DOHH2 (cell line): ENCODE measurements around the gene ZSCAN10.

Experiments
- H3F3A ChIP-seq: fragments of 200-600 bp; sonication (generic), shearing (Covaris generic); 2 replicates; pipeline ENCODE4 v1.6.0; 2016; ENCODE audit warnings: antibody characterized with exemption, mild to moderate bottlenecking; ENCODE audit not compliant: control insufficient read depth, insufficient read depth
- H3K27ac ChIP-seq: fragments of 200-600 bp; sonication (generic); 2 replicates; pipeline ENCODE4 v1.5.1; 2014; ENCODE audit warnings: low read depth, mild to moderate bottlenecking, low read length, moderate library complexity
- H3K27me3 ChIP-seq: fragments of 200-600 bp; sonication (generic); 2 replicates; pipeline ENCODE4 v1.6.1; 2014; ENCODE audit warnings: mild to moderate bottlenecking, low read length, mixed read lengths; ENCODE audit not compliant: control insufficient read depth
- H3K36me3 ChIP-seq: fragments of 200-600 bp; sonication (generic); 2 replicates; pipeline ENCODE4 v1.6.1; 2014; ENCODE audit warnings: mild to moderate bottlenecking, low read length, moderate library complexity, mixed read lengths; ENCODE audit not compliant: control insufficient read depth
- H3K4me1 ChIP-seq: fragments of 200-600 bp; sonication (generic); 2 replicates; pipeline ENCODE4 v1.6.1; 2014; ENCODE audit warnings: mild to moderate bottlenecking, low read length, mixed read lengths; ENCODE audit not compliant: control insufficient read depth
- H3K4me2 ChIP-seq: fragments of 200-600 bp; sonication (generic); 2 replicates; pipeline ENCODE4 v1.6.0; 2014; ENCODE audit warnings: mild to moderate bottlenecking, low read length, moderate library complexity
- H3K4me3 ChIP-seq: fragments of 200-600 bp; sonication (generic); 2 replicates; pipeline ENCODE4 v1.5.1; 2014; ENCODE audit warnings: mild to moderate bottlenecking, low read length, mixed read lengths
- H3K79me2 ChIP-seq: fragments of 200-600 bp; sonication (generic); 2 replicates; pipeline ENCODE4 v1.6.1; 2014; ENCODE audit warnings: mild to moderate bottlenecking, low read length, mixed read lengths; ENCODE audit not compliant: control insufficient read depth
- H3K9me2 ChIP-seq: fragments of 200-600 bp; sonication (generic); replicated peaks from 2 replicates; pipeline ENCODE4 v1.6.1; 2014; ENCODE audit warnings: mild to moderate bottlenecking, low read length, mixed read lengths; ENCODE audit not compliant: control insufficient read depth
- H3K9me3 ChIP-seq: fragments of 200-600 bp; sonication (generic); 2 replicates; pipeline ENCODE4 v1.6.1; 2014; ENCODE audit warnings: antibody characterized with exemption, low read length, mixed read lengths; ENCODE audit not compliant: control insufficient read depth, insufficient read depth
- H4K20me1 ChIP-seq: fragments of 200-600 bp; sonication (generic); 2 replicates; pipeline ENCODE4 v1.6.0; 2014; ENCODE audit warnings: low read depth, mild to moderate bottlenecking, antibody characterized with exemption, low read length, moderate library complexity; ENCODE audit not compliant: control insufficient read depth, insufficient read depth
- EZH2phosphoT487 ChIP-seq: fragments of 200-600 bp; sonication (generic); IDR thresholded peaks from 2 replicates; pipeline ENCODE4 v1.6.1; 2017; ENCODE audit warnings: borderline replicate concordance, mild to moderate bottlenecking, antibody characterized with exemption, low read length, moderate library complexity, mixed read lengths
- TF ChIP-seq, protein P1 (sequence below): fragments of 200-600 bp; sonication (generic); IDR thresholded peaks from one replicate; pipeline ENCODE4 v1.5.1; 2014; ENCODE audit warnings: antibody characterized with exemption, mild to moderate bottlenecking, low read depth, low read length; ENCODE audit not compliant: poor library complexity, severe bottlenecking

ZSCAN10 gene

DNA sequence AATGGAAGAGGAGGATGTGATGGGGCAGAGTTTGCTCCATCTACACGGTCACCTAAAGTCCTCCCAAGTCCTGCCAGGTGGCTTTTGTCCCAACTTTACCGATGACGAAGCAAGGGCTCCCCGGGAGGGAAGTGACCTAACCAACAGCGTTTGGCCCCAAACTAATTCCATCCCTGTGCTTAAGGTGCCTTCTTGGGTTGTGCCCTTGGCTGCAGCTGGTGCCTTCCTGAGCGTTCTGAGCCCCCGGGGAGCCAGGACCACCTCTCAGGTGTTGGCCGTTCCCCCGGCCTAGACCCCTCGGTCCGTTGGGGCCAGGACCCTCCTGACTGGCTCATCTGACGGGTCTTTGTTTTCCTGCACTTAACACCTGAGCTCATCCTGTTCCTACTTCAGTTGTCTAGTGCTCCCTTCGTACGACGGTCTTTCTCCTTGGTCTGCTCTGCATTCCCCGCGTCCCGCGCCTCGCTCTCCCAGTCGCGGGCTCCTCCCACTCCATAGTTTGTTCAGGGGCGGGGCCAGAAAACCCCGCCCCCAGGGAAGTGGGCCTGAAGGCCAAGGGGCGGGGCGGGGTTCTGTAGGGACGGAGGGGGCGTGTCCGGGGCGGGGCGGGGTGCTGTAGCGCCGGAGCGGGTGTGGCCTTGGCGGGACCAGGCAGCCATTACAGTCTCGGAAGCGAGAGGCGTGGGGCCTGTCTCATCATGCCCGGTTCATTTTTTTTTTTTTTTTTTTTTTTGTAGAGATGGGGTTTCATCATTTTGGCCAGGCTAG is 822 bp upstream of the ZSCAN10 start:
- no peak overlapping the region for H3K27ac ChIP-seq
- peaks cover 5% of the 10 kb centered on the region; the same call in 1 of the 2 replicates for H3F3A ChIP-seq
- H3K4me2 ChIP-seq = peak overlapping the region; percentile 84
- no peaks in the 10 kb centered on the region for H3K9me3 ChIP-seq
- no peaks in the 10 kb centered on the region for H3K36me3 ChIP-seq
- H3K79me2 ChIP-seq = no peaks in the 10 kb centered on the region
- H3K4me1 ChIP-seq = peaks cover 33% of the 10 kb centered on the region
- no peaks in the 10 kb centered on the region for H4K20me1 ChIP-seq
- peak overlapping the region; percentile 64 for H3K4me3 ChIP-seq
- no peaks in the 10 kb centered on the region for H3K9me2 ChIP-seq
- H3K27me3 ChIP-seq = peaks cover 3% of the 10 kb centered on the region; the same call in 1 of the 2 replicates
- TF ChIP-seq, protein P1, sequence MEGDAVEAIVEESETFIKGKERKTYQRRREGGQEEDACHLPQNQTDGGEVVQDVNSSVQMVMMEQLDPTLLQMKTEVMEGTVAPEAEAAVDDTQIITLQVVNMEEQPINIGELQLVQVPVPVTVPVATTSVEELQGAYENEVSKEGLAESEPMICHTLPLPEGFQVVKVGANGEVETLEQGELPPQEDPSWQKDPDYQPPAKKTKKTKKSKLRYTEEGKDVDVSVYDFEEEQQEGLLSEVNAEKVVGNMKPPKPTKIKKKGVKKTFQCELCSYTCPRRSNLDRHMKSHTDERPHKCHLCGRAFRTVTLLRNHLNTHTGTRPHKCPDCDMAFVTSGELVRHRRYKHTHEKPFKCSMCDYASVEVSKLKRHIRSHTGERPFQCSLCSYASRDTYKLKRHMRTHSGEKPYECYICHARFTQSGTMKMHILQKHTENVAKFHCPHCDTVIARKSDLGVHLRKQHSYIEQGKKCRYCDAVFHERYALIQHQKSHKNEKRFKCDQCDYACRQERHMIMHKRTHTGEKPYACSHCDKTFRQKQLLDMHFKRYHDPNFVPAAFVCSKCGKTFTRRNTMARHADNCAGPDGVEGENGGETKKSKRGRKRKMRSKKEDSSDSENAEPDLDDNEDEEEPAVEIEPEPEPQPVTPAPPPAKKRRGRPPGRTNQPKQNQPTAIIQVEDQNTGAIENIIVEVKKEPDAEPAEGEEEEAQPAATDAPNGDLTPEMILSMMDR = no peak
- no peak for TF ChIP-seq EZH2phosphoT487

DNA sequence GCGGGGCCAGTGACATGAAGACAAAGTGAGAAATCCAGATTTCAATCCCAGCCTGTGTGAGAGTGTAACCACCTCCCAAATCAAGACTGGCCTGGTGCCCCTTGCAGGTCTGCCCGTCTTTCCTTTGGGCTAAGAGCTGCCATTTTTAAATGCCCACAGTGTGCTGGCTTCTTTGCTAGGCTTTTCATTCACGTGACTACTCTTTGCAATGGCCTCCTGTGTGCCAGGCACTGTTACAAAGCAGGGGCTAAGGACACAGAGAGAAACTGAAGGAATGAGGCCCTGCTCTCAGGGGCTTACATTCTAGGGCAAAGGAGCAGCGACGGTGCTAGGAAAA is 269 bp upstream of the ZSCAN10 start:
- Histone ChIP-seq H3K36me3 (no peaks in the 10 kb centered on the region), H3K9me2 (no peaks in the 10 kb centered on the region), H3F3A (peaks cover 5% of the 10 kb centered on the region; the same call in 1 of the 2 replicates), H3K9me3 (no peaks in the 10 kb centered on the region), H3K4me3 (peak overlapping the region; percentile 64), H3K27me3 (peaks cover 3% of the 10 kb centered on the region; the same call in 1 of the 2 replicates), H3K27ac (no peak overlapping the region), H3K79me2 (no peaks in the 10 kb centered on the region), H4K20me1 (no peaks in the 10 kb centered on the region), H3K4me2 (peak overlapping the region; percentile 84; the same call in 1 of the 2 replicates), H3K4me1 (peaks cover 33% of the 10 kb centered on the region)
- TF ChIP-seq, protein P1 = no peak
- TF ChIP-seq EZH2phosphoT487 = no peak

DNA sequence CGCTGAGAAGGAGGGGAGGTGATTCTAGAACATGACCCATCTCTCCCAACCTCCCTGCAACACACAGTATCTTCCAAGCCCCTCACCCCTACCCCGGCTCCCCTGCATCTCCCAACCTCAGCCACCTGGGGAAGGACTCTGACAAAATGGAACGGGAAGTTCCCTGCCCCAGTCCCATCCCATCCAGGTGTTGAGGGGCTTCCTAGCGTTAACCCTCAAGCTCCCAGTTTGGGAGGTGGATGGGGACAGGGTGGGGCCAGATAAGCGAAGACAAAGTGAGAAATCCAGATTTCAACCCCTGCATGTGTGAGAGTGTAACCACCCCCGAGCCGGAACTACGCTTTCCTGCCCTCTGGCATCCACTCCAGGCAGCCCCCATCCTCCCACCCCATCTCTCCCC is 1.8 kb downstream of the ZSCAN10 start:
- no peak for TF ChIP-seq EZH2phosphoT487
- TF ChIP-seq, protein P1 = no peak
- Histone ChIP-seq H3K4me1 (peaks cover 44% of the 10 kb centered on the region), H3K9me2 (no peaks in the 10 kb centered on the region), H3F3A (no peaks in the 10 kb centered on the region), H4K20me1 (no peaks in the 10 kb centered on the region), H3K27ac (no peak overlapping the region), H3K79me2 (no peaks in the 10 kb centered on the region), H3K4me3 (no peak overlapping the region), H3K9me3 (no peaks in the 10 kb centered on the region), H3K4me2 (no peak overlapping the region), H3K27me3 (peaks cover 3% of the 10 kb centered on the region; the same call in 1 of the 2 replicates), H3K36me3 (no peaks in the 10 kb centered on the region)
